Right cardiac atrium (tissue), 5 donors: ENCODE results near the gene DMRTC2. TPM values are rescaled to one million over a fixed set of nuclear protein-coding genes. Genes with fewer than 3 reads are reported as not detected.

Experiments used
- ATAC-seq, 2 donors: fragments of 200-7000 bp; cut with Tn5 transposase; one replicate each; pipeline versions ENCODE4 v1.8.0 to v1.9.1; 2020; ENCODE audit warnings: moderate library complexity in 2 of 2, mild to moderate bottlenecking in 1 of 2
- DNase-seq, 3 donors: peaks; one replicate each; pipeline ENCODE4 v3.0.0-alpha.2; 2020
- H3K27ac ChIP-seq: one replicate; pipeline ENCODE4 v1.5.1; 2013; ENCODE audit warnings: mild to moderate bottlenecking, low read length, control low read depth, moderate library complexity
- H3K27me3 ChIP-seq: one replicate; pipeline ENCODE4 v1.6.1; 2013; ENCODE audit not compliant: control insufficient read depth, insufficient read depth
- H3K4me1 ChIP-seq: one replicate; pipeline ENCODE4 v1.6.1; 2013; ENCODE audit warnings: low read length; ENCODE audit not compliant: control insufficient read depth, insufficient read depth
- H3K4me3 ChIP-seq: one replicate; pipeline ENCODE4 v1.5.1; 2013; ENCODE audit warnings: low read length, control low read depth
- H3K9me3 ChIP-seq: one replicate; pipeline ENCODE4 v1.6.1; 2013; ENCODE audit warnings: low read length; ENCODE audit not compliant: control insufficient read depth
- WGBS: extraction: QIAGEN DNeasy Blood & Tissue Kit; methylation state at CpG from one replicate; pipeline ENCODE4 v1.1.7; 2013; 5-methylcytosine and 5-hydroxymethylcytosine counted together
- intact Hi-C, 4 donors: fragments of 100-400 bp; cut with DNase I; formaldehyde crosslinking; loops; one replicate each; pipeline versions ENCODE4 v1.11.0 to v1.14.0; 2022 to 2023
- polyA plus RNA-seq: library from polyadenylated mRNA; stranded (reverse); fragments of 200-250 nt; gene quantifications from one replicate; pipeline ENCODE4 v1.2.3, GENCODE V29; 2013
- total RNA-seq, 4 donors: library from RNA; stranded (reverse); fragmentation: NEBNext Ultra II Directional; extraction: Animal tissue kit (Norgen Biotek cat#: 25700); gene quantifications; one replicate each; pipeline ENCODE4 v1.2.1, GENCODE V29; 2021
- donor health status: healthy with polysubstance abuse.
- donor health status: DM: no; HTN: yes; CAD: no.
- donor health status: DM: no; HTN: no; CAD: no.
- donor health status: DM: no; HTN: yes; CAD: no; lungs with severe emphysema.
- donor health status: DM: yes; HTN: yes; CAD: no.

DMRTC2 gene
- total and polyA plus RNA-seq, 5 donors: not detected

DNA sequence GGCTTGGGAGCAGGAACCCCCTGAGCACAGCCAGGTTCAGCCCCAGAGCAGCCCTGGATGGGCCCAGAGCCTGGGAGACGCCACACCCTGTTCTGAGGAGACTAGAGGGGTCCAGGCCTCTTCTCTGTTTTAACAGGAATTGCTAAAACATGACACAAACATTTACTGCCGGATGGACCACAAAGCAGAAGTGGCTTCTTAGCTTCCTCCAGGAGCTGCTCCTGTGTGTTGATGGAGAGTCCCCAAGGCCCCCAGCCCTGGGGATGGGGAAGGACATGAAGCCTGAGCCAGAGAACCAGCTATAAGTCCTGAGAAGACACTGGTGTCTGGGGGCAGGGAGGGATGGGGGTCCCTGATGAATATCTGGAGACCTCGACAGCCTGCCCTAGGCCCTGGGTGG, 33.8 kb upstream of the DMRTC2 start:
- H3K27me3 ChIP-seq: no peaks in the 10 kb centered on the region
- DNase-seq: peak in 1 of 3 donors; percentile 53
- peak; percentile 45 for ATAC-seq
- H3K9me3 ChIP-seq: no peaks in the 10 kb centered on the region
- 49% methylated on average over 3 of the region's 3 CpGs for WGBS
- H3K4me1 ChIP-seq: no peaks in the 10 kb centered on the region
- intact Hi-C loops: no loop called here
- H3K27ac ChIP-seq: no peak overlapping the region
- H3K4me3 ChIP-seq: no peak overlapping the region

GRCh38 chr19:41811981-41812380, 32.9 kb upstream of the DMRTC2 start:
- no peaks in the 10 kb centered on the region for H3K9me3 ChIP-seq
- no peak overlapping the region for H3K4me3 ChIP-seq
- no peak for ATAC-seq

GRCh38 chr19:41813911-41814310, 30.9 kb upstream of the DMRTC2 start:
- H3K4me3 ChIP-seq: no peak overlapping the region
- DNase-seq (no peak), ATAC-seq (no peak)
- no peak overlapping the region for H3K27ac ChIP-seq
- H3K9me3 ChIP-seq: no peaks in the 10 kb centered on the region
- H3K27me3 ChIP-seq: no peaks in the 10 kb centered on the region
- no peaks in the 10 kb centered on the region for H3K4me1 ChIP-seq
- intact Hi-C loops: no loop called here
- 49% methylated on average over 4 of the region's 4 CpGs for WGBS

More at GRCh38 chr19:41811981-41812380, 32.9 kb upstream of the DMRTC2 start:
- Histone ChIP-seq H3K27me3 (no peaks in the 10 kb centered on the region), H3K4me1 (no peaks in the 10 kb centered on the region), H3K27ac (no peak overlapping the region)
- WGBS: 70% methylated on average over 3 of the region's 3 CpGs
- intact Hi-C loops: no loop called here
- DNase-seq: no peak

- 58% methylated on average over 4 of the region's 4 CpGs for WGBS
- H3K27ac ChIP-seq: no peak overlapping the region
- H3K4me1 ChIP-seq: no peaks in the 10 kb centered on the region
- no peaks in the 10 kb centered on the region for H3K27me3 ChIP-seq
- H3K4me3 ChIP-seq: no peak overlapping the region
- ATAC-seq (no peak), DNase-seq (no peak)
- H3K9me3 ChIP-seq: no peaks in the 10 kb centered on the region
- intact Hi-C loops: no loop called here
Observed at GRCh38 chr19:41815301-41815700, 29.5 kb upstream of the DMRTC2 start.

DNA sequence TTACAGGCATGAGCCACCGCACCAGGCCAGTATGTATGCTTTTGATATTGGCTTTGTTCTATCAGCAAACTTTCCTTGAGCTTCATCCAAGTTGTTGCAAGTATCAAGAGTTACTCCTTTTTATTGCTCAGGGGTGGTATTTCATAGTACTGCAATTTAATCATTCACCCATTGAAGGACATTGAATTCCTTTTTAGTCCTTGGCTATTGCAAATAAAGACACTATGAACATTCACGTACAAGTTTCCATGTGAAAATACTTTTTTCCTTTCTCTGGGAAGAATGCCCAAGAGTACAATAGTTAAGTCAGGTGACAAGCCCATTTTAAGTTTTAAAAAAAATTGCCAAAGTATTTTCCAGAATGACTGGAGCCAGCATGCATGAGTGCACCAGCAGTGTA, 28.1 kb upstream of the DMRTC2 start:
- DNase-seq (no peak), ATAC-seq (no peak)
- H3K27ac ChIP-seq: no peak overlapping the region
- intact Hi-C loops: no loop called here
- H3K4me3 ChIP-seq: no peak overlapping the region
- WGBS: 71% methylated on average over 2 of the region's 2 CpGs
- no peaks in the 10 kb centered on the region for H3K4me1 ChIP-seq
- H3K9me3 ChIP-seq: no peaks in the 10 kb centered on the region
- H3K27me3 ChIP-seq: no peaks in the 10 kb centered on the region

DNA sequence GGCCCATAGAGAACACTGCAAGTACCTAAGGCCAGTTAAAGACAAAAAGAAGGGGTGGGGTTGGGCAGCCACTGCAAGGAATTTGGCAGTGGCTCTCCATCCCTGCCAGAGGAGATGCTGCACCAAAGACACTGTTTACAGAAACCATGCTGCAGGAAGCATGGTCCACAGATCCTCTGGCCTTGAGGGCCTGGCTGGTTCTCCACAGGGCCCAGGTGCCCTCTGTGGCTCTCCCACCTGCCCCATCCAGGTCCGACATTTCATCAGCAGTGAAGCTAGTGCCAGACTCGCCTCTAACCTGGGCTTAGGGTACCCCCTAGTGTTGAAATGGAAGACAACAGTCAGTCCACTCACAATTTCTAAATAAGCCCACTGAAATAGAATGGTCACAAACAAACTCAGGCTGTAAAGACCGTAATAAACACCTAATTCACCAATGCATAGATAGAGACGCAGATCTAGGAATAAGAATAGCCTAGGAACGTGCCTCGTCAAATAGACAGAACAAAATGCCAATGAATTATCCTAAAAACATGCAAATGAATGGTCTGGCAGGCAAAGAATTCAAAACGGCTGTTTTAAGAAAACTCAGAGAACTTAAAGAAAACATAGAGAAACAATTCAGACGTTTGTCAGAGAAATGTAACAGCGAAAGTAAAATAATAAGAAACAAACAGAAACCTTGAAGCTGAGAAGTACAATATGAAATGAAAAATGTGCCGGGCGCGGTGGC, 23.7 kb upstream of the DMRTC2 start:
- DNase-seq: no peak
- WGBS: 37% methylated on average over 12 of the region's 12 CpGs
- H3K4me3 ChIP-seq: no peak overlapping the region
- H3K9me3 ChIP-seq: no peaks in the 10 kb centered on the region
- H3K27me3 ChIP-seq: no peaks in the 10 kb centered on the region
- ATAC-seq: peak in 1 of 2 donors; percentile 60
- no peaks in the 10 kb centered on the region for H3K4me1 ChIP-seq
- H3K27ac ChIP-seq: no peak overlapping the region
- intact Hi-C loops: no loop called here

- DNase-seq (no peak), ATAC-seq (no peak)
- WGBS: 50% methylated on average over 13 of the region's 13 CpGs
- Histone ChIP-seq H3K4me1 (no peaks in the 10 kb centered on the region), H3K4me3 (no peak overlapping the region), H3K9me3 (no peaks in the 10 kb centered on the region), H3K27me3 (no peaks in the 10 kb centered on the region), H3K27ac (no peak overlapping the region)
- intact Hi-C loops: no loop called here
Observed at GRCh38 chr19:41837981-41838708, 6.7 kb upstream of the DMRTC2 start.

DNA sequence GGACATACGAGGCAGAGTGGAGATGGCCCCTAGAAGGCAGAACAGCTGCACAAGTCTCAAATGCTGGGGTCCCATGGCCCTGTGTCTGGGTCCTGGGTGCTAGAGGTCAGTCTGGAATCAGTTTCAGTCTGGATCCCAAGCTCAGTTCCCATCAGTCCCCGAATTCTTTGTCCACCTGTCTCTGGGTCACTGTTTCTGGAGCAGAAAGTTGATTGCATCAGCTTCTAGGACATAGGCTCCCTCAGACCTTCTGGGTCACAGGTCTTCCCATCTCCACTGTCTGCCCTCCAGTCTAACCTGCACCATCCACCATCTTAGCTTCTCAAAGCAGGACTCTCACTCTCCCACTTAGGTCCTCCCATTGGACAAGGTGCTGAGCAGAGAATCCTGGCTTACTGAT, 5.6 kb upstream of the DMRTC2 start:
- Histone ChIP-seq H3K27me3 (no peaks in the 10 kb centered on the region), H3K9me3 (no peaks in the 10 kb centered on the region), H3K4me1 (no peaks in the 10 kb centered on the region), H3K4me3 (no peak overlapping the region), H3K27ac (no peak overlapping the region)
- DNase-seq (no peak), ATAC-seq (no peak)
- intact Hi-C loops: no loop called here
- 65% methylated on average over 2 of the region's 2 CpGs for WGBS

DNA sequence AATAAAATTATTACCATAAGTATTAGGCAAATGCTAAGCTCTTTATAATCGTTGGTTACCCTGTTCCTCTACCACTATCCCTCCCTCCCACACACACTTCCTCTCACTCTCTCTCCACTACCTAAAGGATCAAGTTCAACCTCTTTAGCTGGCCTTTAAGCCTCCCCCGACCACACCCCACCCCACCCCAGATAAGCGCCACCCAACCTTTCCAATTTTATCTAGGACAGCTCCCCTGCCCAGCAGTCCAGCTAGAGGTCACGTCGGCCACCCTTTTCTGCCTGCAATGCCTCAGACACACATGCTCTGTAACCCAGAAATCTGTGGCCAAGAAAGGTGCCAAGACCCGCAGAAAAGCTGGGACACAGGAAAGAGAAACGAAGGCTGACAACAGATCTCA, 1.5 kb upstream of the DMRTC2 start:
- H3K27ac ChIP-seq: no peak overlapping the region
- DNase-seq (no peak), ATAC-seq (no peak)
- H3K27me3 ChIP-seq: no peaks in the 10 kb centered on the region
- H3K9me3 ChIP-seq: no peaks in the 10 kb centered on the region
- intact Hi-C loops: no loop called here
- H3K4me1 ChIP-seq: no peaks in the 10 kb centered on the region
- H3K4me3 ChIP-seq: no peak overlapping the region
- WGBS: 34% methylated on average over 7 of the region's 7 CpGs

GRCh38 chr19:41844601-41845000, 241 bp upstream of the DMRTC2 start, which contains the start of gene LYPD4:
Gene LYPD4, minus strand, starts transcription at chr19:41844683. Its CDS starts 5,398 bp downstream, at chr19:41839285.
- no peak for ATAC-seq
- 84% methylated on average over 30 of the region's 30 CpGs for WGBS

GRCh38 chr19:41845051-41845590, 279 bp downstream of the DMRTC2 start:
- 89% methylated on average over 23 of the region's 23 CpGs for WGBS
- intact Hi-C loops: no loop called here
- H3K9me3 ChIP-seq: no peaks in the 10 kb centered on the region
- H3K27ac ChIP-seq: no peak overlapping the region
- H3K4me3 ChIP-seq: no peak overlapping the region
- H3K4me1 ChIP-seq: no peaks in the 10 kb centered on the region
- DNase-seq (no peak), ATAC-seq (no peak)
- no peaks in the 10 kb centered on the region for H3K27me3 ChIP-seq

More at GRCh38 chr19:41844601-41845000, 241 bp upstream of the DMRTC2 start, which contains the start of gene LYPD4:
- no peak within 1 kb of the TSS for H3K27ac ChIP-seq
- intact Hi-C loops: no loop called here
- H3K4me1 ChIP-seq: no peaks in the 10 kb centered on the region
- DNase-seq: no peak
- no peaks in the 10 kb centered on the region for H3K27me3 ChIP-seq
- no peaks in the 10 kb centered on the region for H3K9me3 ChIP-seq
- no peak within 1 kb of the TSS for H3K4me3 ChIP-seq
